DND-41 (cell line): ENCODE data around the gene LSM3.

Source experiments
- EZH2 ChIP-seq: IDR thresholded peaks from 3 replicates; pipeline ENCODE4 v1.6.1; 2012; ENCODE audit warnings: borderline replicate concordance, low read depth, mild to moderate bottlenecking, moderate library complexity, low read length, inconsistent platforms; ENCODE audit not compliant: severe bottlenecking
- TF ChIP-seq, protein P1 (sequence below): IDR thresholded peaks from 2 replicates; pipeline ENCODE4 v1.5.1; 2012; ENCODE audit warnings: borderline replicate concordance, low read length, moderate library complexity, mild to moderate bottlenecking; ENCODE audit not compliant: poor library complexity, severe bottlenecking; ENCODE audit errors: extremely low read depth

DNA sequence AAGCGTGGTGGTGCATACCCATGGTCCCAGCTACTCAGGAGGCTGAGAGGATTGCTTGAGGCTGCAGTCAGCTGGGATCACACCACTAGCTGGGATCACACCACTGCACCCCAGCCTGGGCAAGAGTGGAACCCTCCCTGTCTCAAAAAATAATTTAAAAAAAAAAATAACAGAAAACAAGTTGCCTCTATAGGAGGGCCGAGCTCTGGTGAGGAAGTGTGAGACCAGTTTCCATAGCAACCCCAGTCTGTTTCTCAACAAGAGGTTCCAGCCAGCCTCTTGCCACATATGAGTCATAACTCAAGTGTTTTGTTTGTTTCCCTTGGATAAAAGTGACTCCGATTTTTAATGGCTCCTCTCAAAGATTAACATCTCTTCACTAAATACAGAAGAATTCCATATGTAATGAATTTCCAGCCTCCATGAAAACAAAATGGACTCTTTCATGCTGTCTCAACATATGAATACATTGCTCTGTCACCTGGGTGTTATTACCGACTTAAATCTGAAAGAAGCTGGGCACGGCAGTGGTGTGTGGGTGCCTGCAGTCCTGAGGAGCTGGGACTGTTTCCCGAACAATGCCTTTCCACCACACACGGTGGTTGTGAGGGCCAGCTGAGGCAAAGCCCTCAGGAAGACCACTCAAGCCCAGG lies 34.1 kb upstream of the LSM3 start:
- TF ChIP-seq, protein P1, sequence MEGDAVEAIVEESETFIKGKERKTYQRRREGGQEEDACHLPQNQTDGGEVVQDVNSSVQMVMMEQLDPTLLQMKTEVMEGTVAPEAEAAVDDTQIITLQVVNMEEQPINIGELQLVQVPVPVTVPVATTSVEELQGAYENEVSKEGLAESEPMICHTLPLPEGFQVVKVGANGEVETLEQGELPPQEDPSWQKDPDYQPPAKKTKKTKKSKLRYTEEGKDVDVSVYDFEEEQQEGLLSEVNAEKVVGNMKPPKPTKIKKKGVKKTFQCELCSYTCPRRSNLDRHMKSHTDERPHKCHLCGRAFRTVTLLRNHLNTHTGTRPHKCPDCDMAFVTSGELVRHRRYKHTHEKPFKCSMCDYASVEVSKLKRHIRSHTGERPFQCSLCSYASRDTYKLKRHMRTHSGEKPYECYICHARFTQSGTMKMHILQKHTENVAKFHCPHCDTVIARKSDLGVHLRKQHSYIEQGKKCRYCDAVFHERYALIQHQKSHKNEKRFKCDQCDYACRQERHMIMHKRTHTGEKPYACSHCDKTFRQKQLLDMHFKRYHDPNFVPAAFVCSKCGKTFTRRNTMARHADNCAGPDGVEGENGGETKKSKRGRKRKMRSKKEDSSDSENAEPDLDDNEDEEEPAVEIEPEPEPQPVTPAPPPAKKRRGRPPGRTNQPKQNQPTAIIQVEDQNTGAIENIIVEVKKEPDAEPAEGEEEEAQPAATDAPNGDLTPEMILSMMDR, result no peak
- TF ChIP-seq EZH2, result no peak
